A673 (cell line): ENCODE data around the gene CRY2.

Experiments used
- EZH2 ChIP-seq: fragments of 200-600 bp; sonication (generic); IDR thresholded peaks from 2 replicates; pipeline ENCODE4 v1.6.1; 2017; ENCODE audit warnings: borderline replicate concordance, low read depth, mild to moderate bottlenecking, mixed read lengths, antibody characterized with exemption, low read length; ENCODE audit not compliant: poor library complexity, severe bottlenecking
- TF ChIP-seq, protein P1 (sequence below): fragments of 300-800, 200-600 bp; sonication (generic); conservative IDR thresholded peaks from 2 replicates; pipeline ENCODE4 v1.5.1; 2017; ENCODE audit warnings: low read depth, mild to moderate bottlenecking, antibody characterized with exemption, low read length, moderate library complexity, mixed read lengths

DNA sequence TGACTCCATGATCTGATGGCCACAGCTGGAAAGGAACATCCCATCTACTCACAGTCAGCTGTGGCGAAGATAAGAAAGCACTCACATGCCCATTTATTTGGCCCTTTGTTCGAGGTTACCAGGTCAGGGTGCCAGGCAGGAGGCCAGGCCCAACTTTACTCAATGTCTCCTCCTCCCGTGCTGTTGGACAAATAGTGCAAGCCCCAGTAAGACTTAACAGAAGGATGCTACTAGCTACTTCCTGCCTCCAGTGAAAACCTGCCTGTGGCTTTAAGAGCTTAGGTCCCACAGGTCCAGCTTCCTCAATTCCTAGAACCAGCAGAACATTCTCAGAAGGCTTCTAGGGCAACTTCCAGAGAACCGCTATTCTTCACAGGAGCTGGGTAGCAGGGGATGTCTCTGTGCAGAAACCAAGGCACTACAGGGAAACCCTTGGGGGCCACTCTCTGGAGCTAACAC lies 12.9 kb upstream of the CRY2 start:
- TF ChIP-seq EZH2 = no peak
- TF ChIP-seq, protein P1, sequence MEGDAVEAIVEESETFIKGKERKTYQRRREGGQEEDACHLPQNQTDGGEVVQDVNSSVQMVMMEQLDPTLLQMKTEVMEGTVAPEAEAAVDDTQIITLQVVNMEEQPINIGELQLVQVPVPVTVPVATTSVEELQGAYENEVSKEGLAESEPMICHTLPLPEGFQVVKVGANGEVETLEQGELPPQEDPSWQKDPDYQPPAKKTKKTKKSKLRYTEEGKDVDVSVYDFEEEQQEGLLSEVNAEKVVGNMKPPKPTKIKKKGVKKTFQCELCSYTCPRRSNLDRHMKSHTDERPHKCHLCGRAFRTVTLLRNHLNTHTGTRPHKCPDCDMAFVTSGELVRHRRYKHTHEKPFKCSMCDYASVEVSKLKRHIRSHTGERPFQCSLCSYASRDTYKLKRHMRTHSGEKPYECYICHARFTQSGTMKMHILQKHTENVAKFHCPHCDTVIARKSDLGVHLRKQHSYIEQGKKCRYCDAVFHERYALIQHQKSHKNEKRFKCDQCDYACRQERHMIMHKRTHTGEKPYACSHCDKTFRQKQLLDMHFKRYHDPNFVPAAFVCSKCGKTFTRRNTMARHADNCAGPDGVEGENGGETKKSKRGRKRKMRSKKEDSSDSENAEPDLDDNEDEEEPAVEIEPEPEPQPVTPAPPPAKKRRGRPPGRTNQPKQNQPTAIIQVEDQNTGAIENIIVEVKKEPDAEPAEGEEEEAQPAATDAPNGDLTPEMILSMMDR = no peak
